ENCODE measurements around the gene WLS.

WLS gene

GRCh38 chr1:68157416-68157815, 74.9 kb downstream of the WLS start:
- TF ChIP-seq RAD21 (IDR thresholded peaks at IDR 0.05; ENCODE audit: low read depth) = no peak

- TF ChIP-seq REST (IDR thresholded peaks at IDR 0.05; ENCODE audit: low read depth) = no peak
- TF ChIP-seq CREB1 (IDR thresholded peaks at IDR 0.05; ENCODE audit: low read depth) = no peak
- TF ChIP-seq EP300 (IDR thresholded peaks at IDR 0.05; ENCODE audit: borderline replicate concordance) = no peak
- TF ChIP-seq NFIC (IDR thresholded peaks at IDR 0.05) = no peak
- no peak for TF ChIP-seq ZBTB7A (IDR thresholded peaks at IDR 0.05; ENCODE audit: low read depth)
- TF ChIP-seq EGR1 (IDR thresholded peaks at IDR 0.05) = no peak
- no peak for TF ChIP-seq TEAD4 (IDR thresholded peaks at IDR 0.05)
- no peak for TF ChIP-seq TAF1 (IDR thresholded peaks at IDR 0.05; ENCODE audit: low read depth)
- no peak for TF ChIP-seq CEBPB (IDR thresholded peaks at IDR 0.05)
- no peak for TF ChIP-seq RAD21 (IDR thresholded peaks at IDR 0.05; ENCODE audit: low read depth)
Observed at GRCh38 chr1:68151690-68152089, 80.6 kb downstream of the WLS start.

GRCh38 chr1:68149907-68150306, 82.4 kb downstream of the WLS start:
- TF ChIP-seq YY1 (IDR thresholded peaks at IDR 0.05; ENCODE audit: low read depth) (no peak), MAX (IDR thresholded peaks at IDR 0.05) (no peak), NFIC (IDR thresholded peaks at IDR 0.05) (no peak), TAF1 (IDR thresholded peaks at IDR 0.05; ENCODE audit: low read depth) (no peak), USF1 (IDR thresholded peaks at IDR 0.05) (no peak), REST (IDR thresholded peaks at IDR 0.05; ENCODE audit: low read depth) (no peak), ZBTB7A (IDR thresholded peaks at IDR 0.05; ENCODE audit: low read depth) (no peak), EP300 (IDR thresholded peaks at IDR 0.05; ENCODE audit: borderline replicate concordance) (no peak), EGR1 (IDR thresholded peaks at IDR 0.05) (no peak), TCF12 (IDR thresholded peaks at IDR 0.05; ENCODE audit: low read depth) (no peak)

- no peak for TF ChIP-seq EP300 (IDR thresholded peaks at IDR 0.05; ENCODE audit: borderline replicate concordance)
- no peak for TF ChIP-seq RAD21 (IDR thresholded peaks at IDR 0.05; ENCODE audit: low read depth)
- no peak for TF ChIP-seq USF1 (IDR thresholded peaks at IDR 0.05)
- no peak for TF ChIP-seq TCF12 (IDR thresholded peaks at IDR 0.05; ENCODE audit: low read depth)
- no peak for TF ChIP-seq MAX (IDR thresholded peaks at IDR 0.05)
- no peak for TF ChIP-seq ZBTB7A (IDR thresholded peaks at IDR 0.05; ENCODE audit: low read depth)
- TF ChIP-seq TAF1 (IDR thresholded peaks at IDR 0.05; ENCODE audit: low read depth) = no peak
- no peak for TF ChIP-seq NFIC (IDR thresholded peaks at IDR 0.05)
- TF ChIP-seq YY1 (IDR thresholded peaks at IDR 0.05; ENCODE audit: low read depth) = no peak
- no peak for TF ChIP-seq CEBPB (IDR thresholded peaks at IDR 0.05)
- no peak for TF ChIP-seq TEAD4 (IDR thresholded peaks at IDR 0.05)
- TF ChIP-seq CREB1 (IDR thresholded peaks at IDR 0.05; ENCODE audit: low read depth) = no peak
- no peak for TF ChIP-seq FOXM1 (IDR thresholded peaks at IDR 0.05; ENCODE audit: borderline replicate concordance, low read depth)
- TF ChIP-seq EGR1 (IDR thresholded peaks at IDR 0.05) = no peak
- no peak for TF ChIP-seq REST (IDR thresholded peaks at IDR 0.05; ENCODE audit: low read depth)
Observed at GRCh38 chr1:68149110-68149798, 83.1 kb downstream of the WLS start.

GRCh38 chr1:68148631-68149030, 83.7 kb downstream of the WLS start:
- no peak for TF ChIP-seq RAD21 (IDR thresholded peaks at IDR 0.05; ENCODE audit: low read depth)
- TF ChIP-seq EGR1 (IDR thresholded peaks at IDR 0.05) = no peak
- no peak for TF ChIP-seq MAX (IDR thresholded peaks at IDR 0.05)
- TF ChIP-seq CEBPB (IDR thresholded peaks at IDR 0.05) = no peak
- no peak for TF ChIP-seq USF1 (IDR thresholded peaks at IDR 0.05)
- TF ChIP-seq TCF12 (IDR thresholded peaks at IDR 0.05; ENCODE audit: low read depth) = no peak
- no peak for TF ChIP-seq TEAD4 (IDR thresholded peaks at IDR 0.05)
- TF ChIP-seq TAF1 (IDR thresholded peaks at IDR 0.05; ENCODE audit: low read depth) = no peak
- no peak for TF ChIP-seq FOXM1 (IDR thresholded peaks at IDR 0.05; ENCODE audit: borderline replicate concordance, low read depth)
- TF ChIP-seq YY1 (IDR thresholded peaks at IDR 0.05; ENCODE audit: low read depth) = no peak
- TF ChIP-seq REST (IDR thresholded peaks at IDR 0.05; ENCODE audit: low read depth) = no peak
- TF ChIP-seq NFIC (IDR thresholded peaks at IDR 0.05) = no peak
- no peak for TF ChIP-seq CREB1 (IDR thresholded peaks at IDR 0.05; ENCODE audit: low read depth)
- no peak for TF ChIP-seq EP300 (IDR thresholded peaks at IDR 0.05; ENCODE audit: borderline replicate concordance)
- no peak for TF ChIP-seq ZBTB7A (IDR thresholded peaks at IDR 0.05; ENCODE audit: low read depth)
